GM19351 (cell line): ENCODE data around the gene ZXDC.

Experiments used
- ATAC-seq: cut with Tn5 transposase; IDR thresholded peaks from one replicate; pipeline ENCODE4 v1.9.1; 2021; ENCODE audit warnings: mild to moderate bottlenecking, moderate library complexity; ENCODE audit not compliant: unreplicated experiment

Gene ZXDC

DNA sequence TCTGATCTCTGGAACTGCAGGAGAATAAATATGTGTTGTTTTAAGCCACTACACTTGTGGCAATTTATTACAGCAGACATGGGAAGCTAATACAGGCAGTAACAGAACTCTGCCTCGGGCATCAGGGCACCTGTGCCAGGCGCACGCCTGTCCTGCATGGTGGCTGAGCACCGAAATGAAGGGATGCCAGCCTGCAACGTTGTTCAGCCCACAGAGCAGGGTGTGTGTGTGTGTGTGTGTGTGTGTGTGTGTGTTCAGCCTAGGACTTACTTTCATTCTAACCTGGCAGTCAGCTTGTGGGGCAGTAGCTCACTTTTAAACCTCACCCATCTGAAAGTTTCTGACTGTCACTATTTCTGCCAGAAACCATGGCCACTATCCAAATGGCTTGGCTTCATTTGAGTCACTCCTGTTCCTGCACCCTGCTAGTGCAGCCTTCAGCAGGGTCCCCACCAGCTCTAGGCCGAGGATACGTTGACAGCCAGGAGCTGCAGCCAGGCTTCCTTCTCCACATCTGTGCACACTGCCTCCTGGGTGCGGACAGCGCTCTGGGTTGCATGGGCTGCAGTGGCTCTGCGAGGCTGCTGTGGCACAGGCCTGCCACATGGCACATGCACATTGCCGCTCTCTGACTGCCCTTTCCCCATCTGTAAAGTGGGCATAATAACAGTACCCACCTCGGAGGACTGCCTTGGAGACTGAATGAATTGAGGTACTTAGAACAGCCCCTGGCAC, 37.4 kb upstream of the ZXDC start:
- no peak for ATAC-seq

DNA sequence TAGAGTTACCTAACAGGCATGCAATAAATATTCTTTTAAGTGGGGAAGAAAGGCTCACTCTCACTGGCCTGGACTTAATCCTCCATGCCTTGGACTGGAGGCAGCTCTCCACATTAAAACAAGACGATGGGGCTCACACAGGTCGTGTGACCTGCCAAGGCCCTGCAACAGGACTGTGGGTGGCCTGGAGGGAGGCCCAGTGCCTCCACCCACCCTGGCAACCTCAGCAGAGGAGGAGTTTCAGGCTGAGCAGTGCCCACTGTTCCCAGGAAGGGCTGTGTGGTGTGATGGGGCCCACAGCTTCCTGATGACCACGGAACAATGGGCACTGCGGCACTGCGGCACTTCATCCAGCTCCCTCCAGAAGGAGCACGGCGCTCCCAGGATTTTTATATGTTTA, 36.3 kb upstream of the ZXDC start:
- ATAC-seq, result no peak

- ATAC-seq, result no peak
Observed at GRCh38 chr3:126511291-126511690, 35.6 kb upstream of the ZXDC start.

DNA sequence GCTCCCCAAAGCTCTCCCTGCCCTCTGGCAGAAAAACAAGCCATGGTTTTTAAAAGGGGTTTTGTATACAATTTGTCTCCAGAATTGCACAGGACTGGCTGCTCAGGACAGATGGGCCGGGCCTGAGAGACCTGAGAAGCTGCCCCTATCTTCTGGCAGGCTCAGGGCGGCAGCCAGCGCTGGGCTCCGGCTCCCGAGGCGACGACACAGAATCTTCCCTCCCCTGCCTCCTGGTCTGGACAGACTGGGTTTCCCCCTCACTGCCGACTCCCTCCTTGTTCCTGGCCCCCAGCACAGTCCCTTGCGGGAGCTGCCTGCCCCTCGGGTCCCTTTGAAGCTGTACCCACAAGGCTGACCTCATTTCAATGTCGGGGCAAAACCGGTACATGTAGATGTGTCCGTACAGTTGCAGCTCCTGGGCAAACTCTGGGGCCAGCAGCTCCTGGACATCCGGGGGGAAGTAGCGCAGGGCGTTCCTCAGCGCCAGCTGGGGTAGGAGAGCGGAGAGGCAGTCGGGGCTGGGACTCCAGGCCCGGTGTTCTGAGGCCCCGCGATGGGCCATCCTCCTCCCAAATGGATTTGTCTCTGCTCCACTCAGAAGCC, 34.7 kb upstream of the ZXDC start:
- no peak for ATAC-seq

DNA sequence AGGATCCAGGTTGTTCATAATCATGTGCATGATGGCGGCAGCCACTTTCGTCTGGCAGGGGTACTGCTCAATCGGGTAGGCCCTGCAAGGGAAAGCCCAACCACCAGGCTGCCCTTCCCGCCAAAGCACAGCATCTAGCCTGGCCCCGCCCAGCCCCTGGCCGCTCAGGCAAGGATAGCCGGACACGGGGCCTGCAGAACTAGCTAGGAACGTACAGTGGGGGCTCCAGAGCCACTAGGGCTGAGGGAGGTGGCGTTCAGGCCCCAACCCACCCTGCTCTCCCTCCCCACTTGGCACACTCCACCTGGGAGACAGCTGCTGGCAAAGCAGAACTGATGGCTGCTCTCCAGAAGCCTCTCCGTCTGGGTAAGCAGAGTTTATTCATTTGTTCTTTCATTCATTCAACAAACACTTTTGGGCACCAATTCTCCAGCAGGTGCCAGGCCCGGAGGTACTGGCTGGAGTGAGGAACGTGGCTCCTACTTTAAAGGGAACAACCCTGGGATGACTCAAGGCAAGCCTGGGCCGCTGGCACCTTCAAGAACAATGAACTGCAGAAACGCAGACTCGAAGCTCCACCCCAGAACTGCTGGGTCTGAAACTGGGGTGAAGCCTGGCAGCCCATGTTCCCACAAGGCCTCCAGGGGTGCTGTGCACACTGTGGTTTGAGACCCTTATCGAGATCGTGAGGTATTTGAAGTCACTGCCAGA, 34.1 kb upstream of the ZXDC start:
- no peak for ATAC-seq

DNA sequence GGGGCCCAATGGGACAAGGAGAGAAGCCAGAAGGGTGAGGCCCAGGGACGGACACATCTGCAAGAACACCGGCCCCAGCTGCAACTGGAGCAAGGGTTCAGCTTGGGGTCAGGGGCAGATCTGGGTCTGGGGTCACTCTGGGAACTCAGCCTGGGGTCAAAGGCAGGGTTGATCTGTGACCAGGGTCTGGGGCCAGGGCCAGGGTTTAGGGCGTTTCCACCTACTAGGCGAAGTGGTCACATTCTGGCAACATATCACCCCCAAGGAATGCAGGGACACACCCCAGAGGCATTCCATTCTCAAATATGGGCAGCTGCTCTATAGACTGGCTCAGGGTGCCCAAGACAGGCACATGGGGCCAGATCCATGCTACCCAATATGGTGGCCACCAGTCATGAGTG, 32.9 kb upstream of the ZXDC start:
- ATAC-seq, result no peak

- no peak for ATAC-seq
Observed at GRCh38 chr3:126507886-126508285, 32.2 kb upstream of the ZXDC start.

GRCh38 chr3:126503701-126504100, 28.0 kb upstream of the ZXDC start:
- ATAC-seq, result no peak

DNA sequence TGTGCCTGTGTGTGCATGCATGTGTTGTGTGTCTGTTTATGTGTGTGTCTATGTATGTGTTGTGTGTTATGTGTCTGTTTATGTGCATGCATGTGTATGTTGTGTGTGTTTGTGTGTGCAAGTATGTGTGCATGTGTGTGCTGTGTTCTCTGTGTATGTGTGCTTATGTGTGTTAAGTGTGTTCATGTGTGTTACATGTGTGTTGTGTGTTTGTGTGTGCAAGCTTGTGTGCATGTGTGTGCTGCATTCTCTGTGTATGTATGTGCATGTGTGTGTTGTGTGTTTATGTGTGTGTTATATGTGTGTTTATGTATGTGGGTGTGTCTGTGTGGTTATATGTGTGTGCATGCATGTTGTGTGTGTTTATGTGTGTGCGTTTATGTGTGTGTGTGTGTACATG, 27.0 kb upstream of the ZXDC start:
- no peak for ATAC-seq

GRCh38 chr3:126501736-126502135, 26.0 kb upstream of the ZXDC start:
- ATAC-seq, result no peak

- ATAC-seq, result no peak
Observed at GRCh38 chr3:126501054-126501453, 25.4 kb upstream of the ZXDC start.

- no peak for ATAC-seq
Observed at GRCh38 chr3:126500016-126500415, 24.3 kb upstream of the ZXDC start.

GRCh38 chr3:126499401-126499800, 23.7 kb upstream of the ZXDC start:
- ATAC-seq, result no peak

DNA sequence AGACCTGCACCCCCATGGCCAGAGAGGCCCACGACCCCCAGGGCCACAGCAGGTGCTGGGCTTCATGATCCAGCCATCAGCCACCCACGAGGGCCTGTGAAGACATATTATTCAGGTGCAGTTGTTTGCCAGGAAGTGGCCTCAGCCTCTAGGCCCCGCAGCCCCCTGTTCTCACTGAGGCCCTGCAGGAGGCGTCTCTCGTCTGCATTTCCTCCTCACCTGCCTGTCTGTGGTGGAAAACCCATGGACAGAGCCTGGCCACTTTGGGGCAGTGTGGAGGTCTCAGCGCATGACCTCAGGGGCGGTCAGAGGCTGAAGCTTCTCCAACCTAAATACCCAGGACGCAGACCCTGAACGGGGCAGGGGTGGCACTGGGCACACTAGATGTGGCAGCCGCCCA, 23.2 kb upstream of the ZXDC start:
- no peak for ATAC-seq

DNA sequence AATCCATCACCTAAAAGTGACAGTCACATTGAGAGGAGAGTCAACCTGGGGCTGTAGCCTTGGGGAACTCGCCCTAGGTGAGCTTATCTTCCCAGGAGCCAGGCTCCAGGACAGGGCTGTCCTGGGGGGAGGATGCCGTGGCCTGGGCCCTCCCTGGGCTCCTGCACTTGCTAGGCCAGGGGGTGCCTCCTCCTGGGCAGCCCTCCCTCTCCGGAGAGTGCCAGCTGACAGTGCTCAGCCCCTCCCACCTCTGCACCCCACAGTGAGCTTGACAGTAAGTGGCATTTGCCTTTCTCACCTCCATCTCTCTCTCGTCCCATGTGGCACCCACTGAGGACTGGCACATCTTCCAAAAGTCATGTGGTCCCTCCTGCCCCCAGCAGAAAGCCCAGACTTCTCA, 22.8 kb upstream of the ZXDC start:
- no peak for ATAC-seq

DNA sequence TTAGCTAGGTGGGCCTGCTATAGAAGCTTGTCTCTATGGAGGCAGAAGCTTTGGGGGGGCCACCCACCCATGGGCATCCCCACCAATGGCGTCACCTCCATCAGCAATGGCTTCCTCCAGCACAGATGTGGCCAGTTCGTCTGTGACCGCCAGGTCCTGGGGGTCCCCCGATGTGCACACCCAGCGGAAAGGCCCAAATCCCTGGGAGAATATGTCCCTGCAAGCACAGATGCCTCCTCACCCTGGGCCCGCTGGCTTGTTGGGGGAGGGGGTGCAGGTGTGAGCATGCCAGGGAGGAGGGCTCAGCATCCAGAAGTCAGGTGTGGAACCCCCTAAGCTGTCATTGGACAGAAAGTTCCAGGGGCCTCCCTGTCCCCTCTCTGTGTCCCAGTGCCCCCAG, 22.3 kb upstream of the ZXDC start:
- no peak for ATAC-seq

DNA sequence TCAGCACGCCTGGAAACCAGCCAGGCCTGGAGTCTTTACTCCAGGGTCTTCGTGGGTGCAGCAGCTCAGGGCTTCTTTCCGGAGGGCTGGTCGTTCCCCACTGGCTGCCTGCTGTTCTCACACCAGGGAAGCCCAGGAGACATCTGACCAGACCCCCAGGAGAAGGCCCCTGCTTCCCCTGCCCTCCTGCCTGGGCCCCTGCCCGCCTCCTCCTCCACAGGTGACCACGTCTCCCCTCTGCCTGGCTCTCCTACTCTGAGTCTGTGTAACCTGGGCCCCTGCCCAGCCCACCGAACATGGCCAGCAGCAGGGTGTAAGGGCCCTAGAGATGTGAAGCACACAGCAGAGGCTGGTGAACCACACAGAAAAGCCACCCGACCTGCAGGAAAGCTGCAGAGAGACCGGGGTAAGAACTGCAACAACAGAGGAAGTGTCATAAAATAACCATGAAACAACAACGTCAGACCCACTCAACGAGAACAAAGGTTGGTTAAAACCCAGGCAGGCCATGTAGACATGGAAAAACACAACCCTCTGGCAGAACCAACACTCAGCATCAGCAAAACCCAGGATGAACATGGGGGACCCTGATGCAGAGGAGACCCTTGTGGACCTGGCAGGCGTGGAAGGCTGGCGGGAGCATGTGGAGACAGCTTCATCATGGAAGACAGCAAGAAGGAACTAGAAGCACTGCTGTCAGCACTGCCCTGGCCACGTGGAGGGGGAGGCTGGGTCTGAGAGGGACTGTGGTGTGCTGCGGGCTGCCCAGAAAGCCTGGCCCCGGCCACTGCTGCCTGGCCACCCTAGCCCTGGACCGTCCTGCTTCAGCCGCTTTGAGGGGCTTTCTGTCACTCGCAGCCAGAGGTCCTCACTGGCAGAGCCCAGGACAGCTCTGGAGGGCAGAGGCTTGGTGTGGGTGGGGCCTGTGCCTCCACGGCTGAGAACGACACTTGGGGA, 21.5 kb upstream of the ZXDC start:
- no peak for ATAC-seq

- no peak for ATAC-seq
Observed at GRCh38 chr3:126495786-126496185, 20.1 kb upstream of the ZXDC start.

DNA sequence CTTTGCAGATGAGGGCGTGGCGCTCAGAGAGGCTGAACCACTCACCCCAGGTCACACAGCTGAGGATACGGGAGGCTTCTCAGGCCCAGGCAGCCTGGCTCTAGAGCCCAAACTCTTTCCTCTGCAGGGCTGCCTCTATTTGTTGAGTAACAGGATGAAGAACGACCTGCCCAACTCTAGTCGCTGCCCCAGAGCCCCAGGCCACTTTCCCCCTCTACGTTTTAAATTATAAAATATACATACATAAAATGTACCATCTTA, 19.2 kb upstream of the ZXDC start:
- ATAC-seq, result no peak

DNA sequence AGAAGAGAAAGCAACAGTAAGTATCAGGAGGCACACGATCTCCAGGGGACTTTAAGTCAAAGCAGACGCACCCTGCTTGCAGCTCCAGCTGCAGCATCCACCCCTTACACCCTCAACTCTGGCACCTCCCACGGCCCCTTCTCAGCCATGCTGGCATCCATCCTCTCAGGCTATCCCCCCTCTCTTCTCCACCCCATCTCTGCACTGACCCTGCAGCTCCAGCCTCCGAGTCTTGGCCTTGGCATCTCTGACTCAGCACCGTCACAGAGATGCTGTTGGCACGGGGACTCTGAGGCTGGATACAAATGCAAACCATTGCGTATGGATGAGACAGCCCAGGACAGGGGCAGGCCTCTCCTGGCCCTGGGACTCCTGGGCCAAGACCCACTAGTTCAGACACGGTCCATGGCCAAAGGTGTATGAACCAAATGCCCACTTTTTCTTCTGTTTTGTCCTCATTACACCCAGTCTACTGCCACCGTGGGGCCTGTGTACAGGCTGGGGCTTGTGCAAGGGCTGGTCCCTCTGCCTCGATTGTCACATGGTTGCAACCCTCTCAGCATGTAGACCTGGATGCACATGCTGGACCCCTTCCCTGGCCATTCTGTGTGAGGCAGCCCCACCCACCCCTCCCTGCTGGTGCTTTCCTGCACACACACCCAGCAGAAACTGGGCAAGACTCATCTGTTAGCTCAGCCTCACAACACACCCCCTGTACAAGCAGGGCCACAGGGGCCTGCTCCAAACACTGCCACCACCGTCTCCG, 18.7 kb upstream of the ZXDC start:
- ATAC-seq, result no peak

GRCh38 chr3:126493739-126494138, 18.0 kb upstream of the ZXDC start:
- no peak for ATAC-seq
